Fibroblast of villous mesenchyme (primary cell): Measurements from ENCODE around the gene SYTL1. TPM values are rescaled to one million over a fixed set of nuclear protein-coding genes. Genes with fewer than 3 reads are reported as not detected.

Experiments
- DNase-seq: peaks from one replicate; pipeline ENCODE4 v3.0.0-alpha.2; 2010; ENCODE audit warnings: low read depth
- H3K4me3 ChIP-seq: 2 replicates; pipeline ENCODE4 v1.5.1; 2011; ENCODE audit warnings: low read depth, mild to moderate bottlenecking, low read length
- total RNA-seq: library from RNA; depleted of rRNA; stranded (reverse); fragments of >200 nt; gene quantifications from 2 replicates; pipeline ENCODE4 v1.2.3, GENCODE V29; 2012
- TF ChIP-seq, protein P1 (sequence below): IDR thresholded peaks from 2 replicates; pipeline ENCODE4 v1.5.1; 2012; ENCODE audit warnings: low read depth, mild to moderate bottlenecking, low read length; ENCODE audit not compliant: insufficient read depth

Gene SYTL1
- total RNA-seq, 1 donor: under 0.01 TPM

DNA sequence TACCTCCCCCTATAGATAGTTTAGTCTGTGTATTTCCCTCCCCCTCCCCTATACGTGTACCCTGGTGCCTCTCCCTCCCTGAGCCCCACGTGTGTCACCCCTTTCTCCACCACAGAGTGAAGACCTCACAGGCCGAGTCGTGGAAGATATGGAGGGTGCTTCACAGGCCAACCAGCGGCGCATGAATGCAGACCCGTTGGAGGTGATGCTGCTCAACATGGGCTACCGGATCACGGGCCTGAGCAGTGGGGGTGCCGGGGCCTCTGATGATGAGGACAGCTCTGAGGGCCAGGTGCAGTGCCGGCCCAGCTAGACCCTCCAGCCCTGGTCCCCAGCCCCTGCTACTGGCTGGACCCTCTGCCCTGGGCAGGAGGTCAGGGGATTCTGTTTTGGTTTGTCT lies 35.8 kb upstream of the SYTL1 start:
- no peak overlapping the region for H3K4me3 ChIP-seq
- TF ChIP-seq, protein P1, sequence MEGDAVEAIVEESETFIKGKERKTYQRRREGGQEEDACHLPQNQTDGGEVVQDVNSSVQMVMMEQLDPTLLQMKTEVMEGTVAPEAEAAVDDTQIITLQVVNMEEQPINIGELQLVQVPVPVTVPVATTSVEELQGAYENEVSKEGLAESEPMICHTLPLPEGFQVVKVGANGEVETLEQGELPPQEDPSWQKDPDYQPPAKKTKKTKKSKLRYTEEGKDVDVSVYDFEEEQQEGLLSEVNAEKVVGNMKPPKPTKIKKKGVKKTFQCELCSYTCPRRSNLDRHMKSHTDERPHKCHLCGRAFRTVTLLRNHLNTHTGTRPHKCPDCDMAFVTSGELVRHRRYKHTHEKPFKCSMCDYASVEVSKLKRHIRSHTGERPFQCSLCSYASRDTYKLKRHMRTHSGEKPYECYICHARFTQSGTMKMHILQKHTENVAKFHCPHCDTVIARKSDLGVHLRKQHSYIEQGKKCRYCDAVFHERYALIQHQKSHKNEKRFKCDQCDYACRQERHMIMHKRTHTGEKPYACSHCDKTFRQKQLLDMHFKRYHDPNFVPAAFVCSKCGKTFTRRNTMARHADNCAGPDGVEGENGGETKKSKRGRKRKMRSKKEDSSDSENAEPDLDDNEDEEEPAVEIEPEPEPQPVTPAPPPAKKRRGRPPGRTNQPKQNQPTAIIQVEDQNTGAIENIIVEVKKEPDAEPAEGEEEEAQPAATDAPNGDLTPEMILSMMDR: no peak
- no peak for DNase-seq

DNA sequence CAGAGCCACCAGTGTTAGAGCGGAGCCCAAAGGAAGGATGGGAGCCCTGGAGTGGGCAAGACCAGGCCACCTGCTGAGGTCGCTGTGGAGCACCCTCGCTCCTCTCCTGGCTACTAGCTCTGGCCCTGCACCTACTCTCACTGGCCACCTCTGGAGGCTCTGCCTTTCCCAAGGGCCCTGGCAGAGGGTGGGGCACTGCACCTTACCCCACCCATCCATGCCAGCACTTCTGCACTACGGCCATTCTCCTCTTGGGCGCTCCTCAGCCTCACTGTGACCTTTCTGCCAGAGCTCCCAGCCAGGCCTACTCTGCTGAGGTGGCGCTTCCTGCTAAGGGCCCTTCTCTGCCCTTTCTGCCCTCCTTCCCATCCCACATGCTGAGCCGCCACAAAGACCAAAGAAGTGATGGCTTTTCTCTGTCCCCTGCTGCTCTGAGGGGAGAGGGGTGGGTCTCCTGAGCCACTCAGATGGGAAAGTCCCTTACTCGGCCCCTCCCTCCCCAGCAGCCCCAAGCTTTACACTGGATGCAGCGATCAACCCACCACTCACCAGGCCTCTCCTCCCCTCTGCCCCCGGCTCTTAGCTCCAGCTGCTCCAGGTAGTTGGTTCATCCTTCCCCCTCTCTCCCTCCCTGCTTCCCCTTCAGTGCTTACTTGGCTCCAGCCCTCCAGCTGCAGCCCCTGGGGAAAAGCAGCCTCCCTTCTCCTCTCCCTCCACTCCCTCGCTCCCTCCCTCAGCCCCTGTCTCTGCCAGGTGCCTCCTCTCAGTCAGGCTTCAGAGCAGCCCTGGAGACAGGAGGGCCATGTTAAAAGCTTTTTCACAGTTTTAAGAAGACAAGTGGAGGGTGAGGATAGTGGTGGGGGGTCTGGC lies 34.7 kb upstream of the SYTL1 start:
- TF ChIP-seq, protein P1: no peak

DNA sequence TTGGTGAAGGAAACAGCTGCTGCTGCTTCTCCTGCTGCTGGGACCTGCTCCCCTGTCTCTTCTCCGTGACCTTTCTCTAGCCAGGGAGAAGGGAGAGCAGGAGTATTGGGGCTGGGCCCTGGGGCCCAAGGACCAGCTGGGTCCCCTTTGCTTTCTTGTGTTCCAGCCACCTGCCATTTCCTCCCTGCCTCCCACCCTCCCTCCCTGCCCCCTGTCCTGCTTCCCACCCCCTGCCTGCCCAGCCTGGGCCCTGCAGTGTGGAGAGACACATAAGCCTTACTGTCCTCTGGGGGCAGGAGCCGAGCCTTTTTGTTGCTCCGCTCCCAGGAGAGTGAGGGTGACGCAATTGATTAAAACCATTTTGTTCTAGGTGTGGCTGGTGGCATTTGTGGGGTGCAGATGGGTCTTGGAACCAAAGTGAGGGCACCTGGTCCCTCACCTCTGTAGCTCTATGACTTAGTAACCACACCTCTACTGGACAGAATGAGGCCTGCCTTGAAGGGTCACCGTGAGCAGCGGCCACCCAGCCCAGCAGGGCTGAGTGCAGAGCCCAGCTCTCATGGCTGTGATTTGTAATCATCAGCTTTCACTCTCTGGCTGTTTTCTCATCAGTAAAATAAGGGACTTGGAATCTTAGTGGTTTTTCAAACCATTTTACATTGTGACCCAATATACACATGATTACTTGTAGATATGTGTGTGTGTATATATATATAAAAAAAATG lies 33.8 kb upstream of the SYTL1 start:
- H3K4me3 ChIP-seq: no peak overlapping the region
- TF ChIP-seq, protein P1: no peak
- no peak for DNase-seq

More for the DNA sequence above, 34.7 kb upstream of the SYTL1 start:
- H3K4me3 ChIP-seq: no peak overlapping the region
- DNase-seq: no peak

DNA sequence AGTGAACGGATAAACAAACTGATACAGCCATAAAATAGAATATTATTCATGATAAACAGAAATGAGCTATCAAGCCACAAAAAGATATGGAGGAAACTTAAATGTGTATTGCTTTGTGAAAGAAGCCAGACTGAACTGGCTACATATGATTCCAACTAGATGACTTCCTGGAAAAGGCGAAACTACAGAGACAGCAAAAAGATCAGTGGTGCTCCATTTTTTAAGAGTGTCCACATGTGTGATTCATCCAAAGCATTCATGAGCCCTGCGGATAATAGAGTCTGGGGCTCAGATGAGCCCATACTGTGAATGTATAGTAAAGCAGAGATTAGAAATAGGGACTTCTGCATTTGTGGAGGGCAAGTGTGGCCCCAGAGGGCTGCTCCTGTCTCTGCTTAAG lies 27.7 kb upstream of the SYTL1 start:
- TF ChIP-seq, protein P1: no peak
- no peak for DNase-seq
- no peak overlapping the region for H3K4me3 ChIP-seq

DNA sequence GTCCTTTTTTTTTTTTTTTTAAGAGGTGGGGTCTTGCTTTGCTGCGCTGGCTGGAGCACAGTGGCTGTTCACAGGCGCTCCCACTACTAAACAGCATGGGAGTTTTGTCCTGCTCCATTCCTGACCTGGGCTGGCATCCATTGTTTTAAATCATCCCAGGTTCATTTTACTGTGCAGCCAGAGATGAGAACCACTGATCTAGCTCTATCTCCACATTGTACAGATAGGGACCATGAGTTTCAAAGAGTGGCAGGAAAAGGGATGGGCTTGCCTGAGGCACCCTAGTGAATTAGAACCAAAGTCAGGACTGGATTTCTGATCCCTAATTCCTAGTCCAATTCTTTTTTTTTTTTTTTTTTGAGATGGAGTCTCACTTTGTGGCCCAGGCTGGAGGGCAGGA lies 27.1 kb upstream of the SYTL1 start:
- TF ChIP-seq, protein P1: no peak
- H3K4me3 ChIP-seq: no peak overlapping the region
- DNase-seq: no peak

DNA sequence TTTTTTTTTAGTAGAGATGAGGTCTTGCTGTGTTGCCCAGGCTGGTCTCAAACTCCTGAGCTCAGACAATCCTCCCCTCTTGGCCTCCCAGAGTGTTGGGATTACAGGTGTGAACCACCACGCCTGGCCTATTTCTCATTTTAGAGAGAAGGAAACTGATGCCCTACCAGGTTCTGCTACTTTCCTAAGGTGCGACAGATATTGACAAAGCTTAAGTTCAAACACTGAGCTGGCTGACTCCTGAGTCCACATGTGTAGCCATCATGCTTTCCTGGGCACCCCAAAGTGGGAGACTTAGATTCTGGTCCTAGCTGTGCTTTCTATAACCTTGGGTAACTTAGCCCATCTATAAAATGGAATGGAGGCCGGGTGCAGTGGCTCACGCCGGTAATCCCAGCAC lies 25.0 kb upstream of the SYTL1 start:
- TF ChIP-seq, protein P1: no peak
- DNase-seq: no peak
- no peak overlapping the region for H3K4me3 ChIP-seq
